Uterus (tissue), 4 donors: ENCODE data around the gene MAGI2. TPM values are rescaled to one million over a fixed set of nuclear protein-coding genes. Genes with fewer than 3 reads are reported as not detected.

Experiments
- DNase-seq, 2 donors: peaks; one replicate each; pipeline ENCODE4 v3.0.0-alpha.2; 2019 to 2020
- H3K27ac ChIP-seq, 2 donors: fragments of 200-600 bp; sonication (generic); 1 replicate in 1 of 2; 2 replicates in 1 of 2; pipeline ENCODE4 v1.5.1; 2016 to 2018
- H3K27me3 ChIP-seq, 2 donors: fragments of 200-600 bp; sonication (generic); one replicate each; pipeline ENCODE4 v1.5.1; 2018 to 2019; ENCODE audit warnings: control low read depth in 1 of 2
- H3K36me3 ChIP-seq, 2 donors: fragments of 200-600 bp; sonication (generic); one replicate each; pipeline ENCODE4 v1.5.1; 2019; ENCODE audit warnings: control low read depth in 1 of 2
- H3K4me1 ChIP-seq, 2 donors: fragments of 200-600 bp; sonication (generic); one replicate each; pipeline ENCODE4 v1.5.1; 2018 to 2019; ENCODE audit warnings: control low read depth in 1 of 2
- H3K4me3 ChIP-seq, 2 donors: fragments of 200-600 bp; sonication (generic); 1 replicate in 1 of 2; 2 replicates in 1 of 2; pipeline ENCODE4 v1.5.1; 2018 to 2019; ENCODE audit warnings: mild to moderate bottlenecking in 1 of 2
- H3K9me3 ChIP-seq, 2 donors: fragments of 200-600 bp; sonication (generic); one replicate each; pipeline ENCODE4 v1.5.1; 2019; ENCODE audit warnings: control low read depth in 1 of 2
- CTCF ChIP-seq, 4 experiments: fragments of 200-600 bp in 2 of 4; fragments of 450-650 bp in 2 of 4; sonication (generic) in 2 of 4; IDR thresholded peaks; one replicate each; pipeline ENCODE4 v1.5.1; 2016 to 2019; ENCODE audit warnings: antibody characterized with exemption in 4 of 4, mild to moderate bottlenecking in 2 of 4, moderate library complexity in 1 of 4
- POLR2A ChIP-seq, 2 donors: fragments of 450-650 bp; IDR thresholded peaks; one replicate each; pipeline ENCODE4 v1.6.1; 2016; ENCODE audit warnings: antibody characterized with exemption in 2 of 2, mild to moderate bottlenecking in 1 of 2, moderate library complexity in 1 of 2
- intact Hi-C: fragments of 100-400 bp; cut with DNase I; formaldehyde crosslinking; loops from one replicate; pipeline ENCODE4 v1.15.1; 2023; ENCODE audit warnings: low total_unique reads
- total RNA-seq, 4 donors: library from RNA; depleted of rRNA in 3 of 4; stranded (reverse); fragments of >200 nt in 3 of 4; gene quantifications; one replicate each; pipeline versions ENCODE4 v1.1.0 to v1.2.4, GENCODE V29; 2014 to 2023
- donor health status: DM: yes; HTN: yes; CAD: no.

The MAGI2 gene
- total RNA-seq, 4 donors from 2014 or later, result 5.3 to 23.2 (median 13.8) TPM

GRCh38 chr7:78215199-78215598 is 1238.3 kb downstream of the MAGI2 start:
- Histone ChIP-seq H3K36me3 (no peaks in the 10 kb centered on the region), H3K4me3 (no peak overlapping the region), H3K9me3 (no peaks in the 10 kb centered on the region), H3K27me3 (no peaks in the 10 kb centered on the region), H3K4me1 (no peaks in the 10 kb centered on the region), H3K27ac (no peak overlapping the region)
- DNase-seq, result no peak
- intact Hi-C loops, result no loop called here
- TF ChIP-seq POLR2A (IDR thresholded peaks at IDR 0.05) (no peak), CTCF (IDR thresholded peaks at IDR 0.05) (no peak)

GRCh38 chr7:78213402-78213801 is 1240.1 kb downstream of the MAGI2 start:
- intact Hi-C loops, result no loop called here
- no peak overlapping the region for H3K27ac ChIP-seq

GRCh38 chr7:78212476-78213060 is 1240.9 kb downstream of the MAGI2 start:
- no peak for DNase-seq
- no peak overlapping the region for H3K27ac ChIP-seq
- H3K4me3 ChIP-seq, result no peak overlapping the region
- H3K4me1 ChIP-seq, result no peaks in the 10 kb centered on the region
- H3K9me3 ChIP-seq, result no peaks in the 10 kb centered on the region
- intact Hi-C loops, result no loop called here
- TF ChIP-seq CTCF (IDR thresholded peaks at IDR 0.05), result no peak
- TF ChIP-seq POLR2A (IDR thresholded peaks at IDR 0.05), result no peak
- H3K27me3 ChIP-seq, result no peaks in the 10 kb centered on the region
- H3K36me3 ChIP-seq, result no peaks in the 10 kb centered on the region

More at GRCh38 chr7:78213402-78213801, 1240.1 kb downstream of the MAGI2 start:
- Histone ChIP-seq H3K36me3 (no peaks in the 10 kb centered on the region), H3K4me3 (no peak overlapping the region), H3K9me3 (no peaks in the 10 kb centered on the region), H3K4me1 (no peaks in the 10 kb centered on the region), H3K27me3 (no peaks in the 10 kb centered on the region)
- DNase-seq, result no peak
- no peak for TF ChIP-seq CTCF (IDR thresholded peaks at IDR 0.05)
- no peak for TF ChIP-seq POLR2A (IDR thresholded peaks at IDR 0.05)

GRCh38 chr7:78207269-78207668 is 1246.2 kb downstream of the MAGI2 start:
- H3K4me3 ChIP-seq, result no peak overlapping the region
- TF ChIP-seq POLR2A (IDR thresholded peaks at IDR 0.05) (no peak), CTCF (IDR thresholded peaks at IDR 0.05) (no peak)
- no peaks in the 10 kb centered on the region for H3K4me1 ChIP-seq
- no peaks in the 10 kb centered on the region for H3K9me3 ChIP-seq
- intact Hi-C loops, result no loop called here
- no peak for DNase-seq
- no peaks in the 10 kb centered on the region for H3K36me3 ChIP-seq
- no peaks in the 10 kb centered on the region for H3K27me3 ChIP-seq
- H3K27ac ChIP-seq, result no peak overlapping the region

- H3K36me3 ChIP-seq, result no peaks in the 10 kb centered on the region
- intact Hi-C loops, result no loop called here
- no peaks in the 10 kb centered on the region for H3K4me1 ChIP-seq
- no peak overlapping the region for H3K27ac ChIP-seq
- no peaks in the 10 kb centered on the region for H3K27me3 ChIP-seq
- no peak overlapping the region for H3K4me3 ChIP-seq
- H3K9me3 ChIP-seq, result no peaks in the 10 kb centered on the region
- no peak for DNase-seq
- TF ChIP-seq POLR2A (IDR thresholded peaks at IDR 0.05) (no peak), CTCF (IDR thresholded peaks at IDR 0.05) (no peak)
These were observed 1246.7 kb downstream of the MAGI2 start for GRCh38 chr7:78206769-78207168.
